RWPE2 (cell line): ENCODE results near the gene KATNIP.

Experiments
- ATAC-seq: fragments of 200-7000 bp; cut with Tn5 transposase; 3 replicates; pipeline ENCODE4 v1.9.1; 2021; ENCODE audit warnings: low read depth
- DNase-seq: peaks from one replicate; pipeline ENCODE4 v3.0.0-alpha.2; 2020; ENCODE audit warnings: low spot score
- H3K27ac ChIP-seq: fragments of 450-650 bp; 2 replicates; pipeline ENCODE4 v1.5.1; 2017; ENCODE audit warnings: mild to moderate bottlenecking; ENCODE audit not compliant: poor library complexity, severe bottlenecking
- H3K27me3 ChIP-seq: fragments of 250-450 bp; sonication (Bioruptor Pico); 2 replicates; pipeline ENCODE4 v1.5.1; 2021; ENCODE audit warnings: mild to moderate bottlenecking, moderate library complexity; ENCODE audit not compliant: insufficient read depth, poor library complexity, severe bottlenecking
- H3K36me3 ChIP-seq: fragments of 250-450 bp; sonication (Bioruptor Pico); 2 replicates; pipeline ENCODE4 v1.5.1; 2020; ENCODE audit warnings: low read depth, mild to moderate bottlenecking, moderate library complexity
- H3K4me1 ChIP-seq: fragments of 250-450 bp; sonication (Bioruptor Pico); 2 replicates; pipeline ENCODE4 v1.5.1; 2021; ENCODE audit warnings: mild to moderate bottlenecking, moderate library complexity; ENCODE audit not compliant: insufficient read depth, poor library complexity, severe bottlenecking
- H3K4me3 ChIP-seq: fragments of 250-450 bp; sonication (Bioruptor Pico); 2 replicates; pipeline ENCODE4 v1.5.1; 2021; ENCODE audit warnings: mild to moderate bottlenecking, moderate library complexity; ENCODE audit not compliant: severe bottlenecking
- H3K9me3 ChIP-seq: fragments of 250-450 bp; sonication (Bioruptor Pico); 2 replicates; pipeline ENCODE4 v1.5.1; 2021; ENCODE audit warnings: mild to moderate bottlenecking, moderate library complexity; ENCODE audit not compliant: severe bottlenecking
- CTCF ChIP-seq: fragments of 450-650 bp; IDR thresholded peaks from one replicate; pipeline ENCODE4 v1.5.1; 2017; ENCODE audit warnings: mild to moderate bottlenecking, moderate library complexity; ENCODE audit not compliant: poor library complexity, severe bottlenecking

The KATNIP gene

DNA sequence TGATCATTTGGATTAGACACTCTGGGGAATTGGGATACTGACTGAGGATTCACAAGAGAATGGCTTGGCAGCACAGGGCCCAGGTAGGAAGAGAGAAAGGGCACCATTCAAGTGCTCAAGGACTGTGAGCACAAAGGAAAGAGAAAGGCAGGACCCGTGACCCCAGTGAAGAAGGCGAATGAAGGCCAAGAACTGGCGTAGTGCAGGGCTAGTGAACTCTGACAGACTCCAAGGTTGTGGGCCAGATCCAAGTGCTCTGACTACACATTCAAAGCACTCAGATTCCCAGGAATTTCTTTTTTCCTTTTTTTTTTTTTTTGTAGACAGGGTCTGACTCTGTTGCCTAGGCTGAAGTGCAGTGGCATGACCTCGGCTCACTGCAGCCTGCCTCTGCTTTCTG, 5.3 kb upstream of the KATNIP start:
- H3K27me3 ChIP-seq, result no peaks in the 10 kb centered on the region
- ATAC-seq, result no peak
- no peak for TF ChIP-seq CTCF
- no peak for DNase-seq
- no peaks in the 10 kb centered on the region for H3K9me3 ChIP-seq
- peaks cover 20% of the 10 kb centered on the region for H3K4me1 ChIP-seq
- H3K27ac ChIP-seq, result no peak overlapping the region
- peaks cover 78% of the 10 kb centered on the region for H3K36me3 ChIP-seq
- H3K4me3 ChIP-seq, result no peak overlapping the region

GRCh38 chr16:27547134-27547533, 2.8 kb upstream of the KATNIP start:
- no peak for TF ChIP-seq CTCF
- Histone ChIP-seq H3K27ac (peak overlapping the region; percentile 9), H3K36me3 (peaks cover 53% of the 10 kb centered on the region), H3K27me3 (no peaks in the 10 kb centered on the region), H3K4me3 (no peak overlapping the region), H3K9me3 (no peaks in the 10 kb centered on the region), H3K4me1 (peaks cover 23% of the 10 kb centered on the region)
- DNase-seq (no peak), ATAC-seq (peak; percentile 30; the same call in 2 of the 3 replicates)

DNA sequence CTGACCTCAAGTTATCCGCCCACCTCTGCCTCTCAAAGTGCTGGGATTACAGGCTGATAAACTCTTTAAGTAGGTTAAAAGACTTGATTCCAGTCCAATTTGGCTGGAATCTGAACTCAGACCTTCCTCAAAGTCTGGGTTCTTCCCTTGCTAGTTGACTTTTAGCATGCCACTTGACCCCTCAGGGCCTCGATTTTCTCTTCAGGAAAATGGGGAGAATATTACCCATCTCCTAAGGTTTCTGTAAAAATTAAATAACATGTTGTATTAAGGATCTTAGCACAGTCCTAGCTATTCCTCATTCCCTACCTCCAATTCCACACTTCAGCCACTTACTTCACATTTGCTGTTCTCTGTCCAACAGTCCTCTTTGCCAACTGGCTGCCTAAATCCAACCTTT, 2.1 kb upstream of the KATNIP start:
- no peak overlapping the region for H3K4me3 ChIP-seq
- ATAC-seq, result no peak
- no peaks in the 10 kb centered on the region for H3K9me3 ChIP-seq
- DNase-seq, result no peak
- TF ChIP-seq CTCF, result no peak
- no peaks in the 10 kb centered on the region for H3K27me3 ChIP-seq
- no peak overlapping the region for H3K27ac ChIP-seq
- peaks cover 23% of the 10 kb centered on the region for H3K4me1 ChIP-seq
- H3K36me3 ChIP-seq, result peaks cover 46% of the 10 kb centered on the region

- TF ChIP-seq CTCF, result no peak
- H3K36me3 ChIP-seq, result peaks cover 31% of the 10 kb centered on the region
- no peaks in the 10 kb centered on the region for H3K9me3 ChIP-seq
- peaks cover 23% of the 10 kb centered on the region for H3K4me1 ChIP-seq
- peak overlapping the region; percentile 80 for H3K4me3 ChIP-seq
- DNase-seq (no peak), ATAC-seq (peak; percentile 40)
- H3K27ac ChIP-seq, result no peak overlapping the region
- H3K27me3 ChIP-seq, result no peaks in the 10 kb centered on the region
These were observed 539 bp upstream of the KATNIP start for GRCh38 chr16:27549464-27549745.

DNA sequence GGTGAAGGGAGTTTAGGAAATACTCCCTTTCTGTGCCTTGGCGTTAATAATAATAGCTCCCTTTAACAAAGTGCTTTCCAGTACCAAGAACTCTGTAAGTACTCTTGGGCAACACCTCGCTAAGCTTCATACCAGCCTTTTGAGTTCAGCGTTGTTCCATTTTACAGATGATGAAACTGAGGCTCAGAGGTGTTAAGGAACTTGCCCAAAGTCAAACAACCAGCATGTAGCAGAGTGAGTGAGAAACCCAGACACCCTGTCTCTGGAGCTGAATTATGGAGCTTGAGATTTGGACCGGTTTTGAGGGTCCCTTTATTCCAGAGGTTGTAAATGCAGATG, 607 bp downstream of the KATNIP start:
- Histone ChIP-seq H3K4me1 (peaks cover 23% of the 10 kb centered on the region), H3K4me3 (peak overlapping the region; percentile 80), H3K9me3 (no peaks in the 10 kb centered on the region), H3K27me3 (no peaks in the 10 kb centered on the region), H3K36me3 (peaks cover 25% of the 10 kb centered on the region), H3K27ac (no peak overlapping the region)
- DNase-seq (no peak), ATAC-seq (no peak)
- TF ChIP-seq CTCF, result no peak
